ENCODE measurements around the gene SLC66A1.

GRCh38 chr1:19326748-19327065 lies 14.6 kb downstream of the SLC66A1 start:
- TF ChIP-seq POLR2A (IDR thresholded peaks at IDR 0.05; ENCODE audit: low read length) = no peak
- TF ChIP-seq GATA1 (IDR thresholded peaks at IDR 0.05; ENCODE audit: low read depth, low read length) = no peak

Data from erythroblast (primary cell).